HUES48 (cell line): ENCODE data around the gene GHRH.

Experiments
- H3K27ac ChIP-seq: one replicate; pipeline ENCODE4 v1.7.0; 2013; ENCODE audit warnings: low read depth, low read length, inconsistent platforms
- H3K27me3 ChIP-seq: 2 replicates; pipeline ENCODE4 v1.6.1; 2013; ENCODE audit warnings: mild to moderate bottlenecking, low read length; ENCODE audit not compliant: control insufficient read depth, insufficient read depth
- H3K36me3 ChIP-seq: 2 replicates; pipeline ENCODE4 v1.6.1; 2013; ENCODE audit warnings: low read length; ENCODE audit not compliant: control insufficient read depth, insufficient read depth
- H3K4me1 ChIP-seq: 2 replicates; pipeline ENCODE4 v1.6.1; 2013; ENCODE audit warnings: mild to moderate bottlenecking, low read length; ENCODE audit not compliant: control insufficient read depth, insufficient read depth
- H3K4me3 ChIP-seq: 2 replicates; pipeline ENCODE4 v1.5.1; 2013; ENCODE audit warnings: mild to moderate bottlenecking, low read depth, low read length
- H3K9ac ChIP-seq: 2 replicates; pipeline ENCODE4 v1.6.1; 2013; ENCODE audit warnings: mild to moderate bottlenecking, low read depth, low read length, moderate library complexity
- H3K9me3 ChIP-seq: 2 replicates; pipeline ENCODE4 v1.6.1; 2013; ENCODE audit warnings: low read length; ENCODE audit not compliant: control insufficient read depth, insufficient read depth

Gene GHRH

GRCh38 chr20:37236462-37236861 lies 25.2 kb downstream of the GHRH start:
- Histone ChIP-seq H3K36me3 (peaks cover 98% of the 10 kb centered on the region), H3K9me3 (no peaks in the 10 kb centered on the region), H3K27me3 (no peaks in the 10 kb centered on the region), H3K4me1 (no peaks in the 10 kb centered on the region), H3K9ac (no peak overlapping the region), H3K4me3 (no peak overlapping the region), H3K27ac (no peak overlapping the region)

GRCh38 chr20:37235065-37235464 lies 26.5 kb downstream of the GHRH start:
- Histone ChIP-seq H3K4me3 (no peak overlapping the region), H3K27ac (no peak overlapping the region), H3K4me1 (peaks cover 9% of the 10 kb centered on the region), H3K27me3 (no peaks in the 10 kb centered on the region), H3K9me3 (no peaks in the 10 kb centered on the region), H3K9ac (no peak overlapping the region), H3K36me3 (peaks cover 98% of the 10 kb centered on the region)

GRCh38 chr20:37234254-37234581 lies 27.4 kb downstream of the GHRH start:
- H3K27ac ChIP-seq, result no peak overlapping the region

GRCh38 chr20:37233548-37234253 lies 27.9 kb downstream of the GHRH start:
- H3K9ac ChIP-seq, result no peak overlapping the region
- H3K27ac ChIP-seq, result no peak overlapping the region
- H3K4me3 ChIP-seq, result no peak overlapping the region
- no peaks in the 10 kb centered on the region for H3K27me3 ChIP-seq
- peaks cover 23% of the 10 kb centered on the region for H3K4me1 ChIP-seq
- H3K36me3 ChIP-seq, result peaks cover 96% of the 10 kb centered on the region
- no peaks in the 10 kb centered on the region for H3K9me3 ChIP-seq

More at GRCh38 chr20:37234254-37234581, 27.4 kb downstream of the GHRH start:
- peaks cover 18% of the 10 kb centered on the region for H3K4me1 ChIP-seq
- H3K9ac ChIP-seq, result no peak overlapping the region
- H3K36me3 ChIP-seq, result peaks cover 96% of the 10 kb centered on the region
- no peak overlapping the region for H3K4me3 ChIP-seq
- H3K27me3 ChIP-seq, result no peaks in the 10 kb centered on the region
- H3K9me3 ChIP-seq, result no peaks in the 10 kb centered on the region

- no peak overlapping the region for H3K4me3 ChIP-seq
- H3K9me3 ChIP-seq, result no peaks in the 10 kb centered on the region
- no peak overlapping the region for H3K27ac ChIP-seq
- peaks cover 39% of the 10 kb centered on the region for H3K4me1 ChIP-seq
- no peak overlapping the region for H3K9ac ChIP-seq
- H3K27me3 ChIP-seq, result no peaks in the 10 kb centered on the region
- H3K36me3 ChIP-seq, result peaks cover 96% of the 10 kb centered on the region
Measured at GRCh38 chr20:37231947-37232630, 29.5 kb downstream of the GHRH start.

- H3K4me1 ChIP-seq, result peaks cover 39% of the 10 kb centered on the region
- peaks cover 98% of the 10 kb centered on the region for H3K36me3 ChIP-seq
- H3K27me3 ChIP-seq, result no peaks in the 10 kb centered on the region
- peak overlapping the region; percentile 89 for H3K27ac ChIP-seq
- H3K4me3 ChIP-seq, result no peak overlapping the region
- H3K9ac ChIP-seq, result peak overlapping the region; percentile 0; the same call in 1 of the 2 replicates
- no peaks in the 10 kb centered on the region for H3K9me3 ChIP-seq
Measured at GRCh38 chr20:37230200-37230599, 31.4 kb downstream of the GHRH start.

GRCh38 chr20:37229357-37229756 lies 32.3 kb downstream of the GHRH start:
- H3K36me3 ChIP-seq, result peaks cover 98% of the 10 kb centered on the region
- H3K27me3 ChIP-seq, result no peaks in the 10 kb centered on the region
- no peak overlapping the region for H3K4me3 ChIP-seq
- H3K4me1 ChIP-seq, result peaks cover 39% of the 10 kb centered on the region
- peak overlapping the region; percentile 0; the same call in 1 of the 2 replicates for H3K9ac ChIP-seq
- H3K9me3 ChIP-seq, result no peaks in the 10 kb centered on the region
- H3K27ac ChIP-seq, result peak overlapping the region; percentile 89

GRCh38 chr20:37228656-37229055 lies 33.0 kb downstream of the GHRH start:
- H3K27ac ChIP-seq, result peak overlapping the region; percentile 89
- no peak overlapping the region for H3K9ac ChIP-seq
- H3K27me3 ChIP-seq, result no peaks in the 10 kb centered on the region
- H3K4me1 ChIP-seq, result peaks cover 39% of the 10 kb centered on the region
- H3K36me3 ChIP-seq, result peaks cover 98% of the 10 kb centered on the region
- no peak overlapping the region for H3K4me3 ChIP-seq
- no peaks in the 10 kb centered on the region for H3K9me3 ChIP-seq

- peak overlapping the region; percentile 89 for H3K27ac ChIP-seq
- no peak overlapping the region for H3K9ac ChIP-seq
- no peaks in the 10 kb centered on the region for H3K27me3 ChIP-seq
- H3K9me3 ChIP-seq, result no peaks in the 10 kb centered on the region
- H3K36me3 ChIP-seq, result peaks cover 98% of the 10 kb centered on the region
- no peak overlapping the region for H3K4me3 ChIP-seq
- H3K4me1 ChIP-seq, result peaks cover 39% of the 10 kb centered on the region
Measured at GRCh38 chr20:37228082-37228481, 33.5 kb downstream of the GHRH start.

- H3K36me3 ChIP-seq, result peaks cover 97% of the 10 kb centered on the region
- H3K4me1 ChIP-seq, result peaks cover 41% of the 10 kb centered on the region
- H3K9me3 ChIP-seq, result no peaks in the 10 kb centered on the region
Measured at GRCh38 chr20:37226889-37227288, 34.7 kb downstream of the GHRH start.

GRCh38 chr20:37225146-37225545 lies 36.5 kb downstream of the GHRH start:
- Histone ChIP-seq H3K27me3 (no peaks in the 10 kb centered on the region), H3K4me1 (peaks cover 40% of the 10 kb centered on the region), H3K9ac (no peak overlapping the region), H3K36me3 (peaks cover 93% of the 10 kb centered on the region), H3K27ac (no peak overlapping the region), H3K9me3 (no peaks in the 10 kb centered on the region), H3K4me3 (no peak overlapping the region)

More at GRCh38 chr20:37226889-37227288, 34.7 kb downstream of the GHRH start:
- Histone ChIP-seq H3K9ac (no peak overlapping the region), H3K27me3 (no peaks in the 10 kb centered on the region), H3K27ac (no peak overlapping the region), H3K4me3 (no peak overlapping the region)
